H1 (cell line): ENCODE results near the gene SLCO4A1. TPM values are rescaled to one million over a fixed set of nuclear protein-coding genes. Genes with fewer than 3 reads are reported as not detected.

Experiments
- CTCF ChIA-PET: fragments of 300-600 bp; sonication (Branson Sonifier 250); formaldehyde crosslinking; loops from one replicate; lab custom pipeline; 2021; ENCODE audit not compliant: partially characterized antibody; lab: Charles Lee
- POLR2A ChIA-PET: fragments of 300-600 bp; sonication (Branson Sonifier 250); formaldehyde crosslinking; loops from one replicate; lab custom pipeline; 2021; ENCODE audit warnings: inconsistent platforms; ENCODE audit not compliant: partially characterized antibody; lab: Charles Lee
- DNase-seq, 2 experiments: peaks; one replicate each; pipeline versions ENCODE4 v3.0.0 to v3.0.0-alpha.2; 2010 to 2022; ENCODE audit warnings: low spot score in 2 of 2, low read depth in 1 of 2, mixed read lengths in 1 of 2
- FAIRE-seq: peaks from 2 replicates; lab custom pipeline; 2011; peaks lifted over from hg19 to GRCh38; lab: Jason Lieb, UNC
- H2AFZ ChIP-seq: 2 replicates; pipeline ENCODE4 v1.8.1; 2012; ENCODE audit warnings: low read length, inconsistent platforms
- H2AK5ac ChIP-seq: 2 replicates; pipeline ENCODE4 v1.6.1; 2013; ENCODE audit warnings: low read depth, low read length
- H2BK120ac ChIP-seq: replicated peaks from 2 replicates; pipeline ENCODE3; 2013; ENCODE audit warnings: low read depth, low read length, inconsistent platforms
- H2BK12ac ChIP-seq: 2 replicates; pipeline ENCODE4 v1.6.1; 2013; ENCODE audit warnings: low read depth, low read length
- H2BK15ac ChIP-seq: 2 replicates; pipeline ENCODE4 v1.6.1; 2013; ENCODE audit warnings: low read length
- H2BK20ac ChIP-seq: 2 replicates; pipeline ENCODE4 v1.6.1; 2013; ENCODE audit warnings: low read length
- H2BK5ac ChIP-seq: 2 replicates; pipeline ENCODE4 v1.6.1; 2013; ENCODE audit warnings: low read depth, low read length
- H3K14ac ChIP-seq: 2 replicates; pipeline ENCODE4 v1.6.1; 2013; ENCODE audit warnings: inconsistent platforms; ENCODE audit not compliant: insufficient read length
- H3K18ac ChIP-seq: 2 replicates; pipeline ENCODE4 v1.6.1; 2013; ENCODE audit warnings: low read length; ENCODE audit errors: extremely low read depth
- H3K23ac ChIP-seq: 2 replicates; pipeline ENCODE4 v1.6.1; 2013; ENCODE audit warnings: inconsistent platforms; ENCODE audit not compliant: insufficient read length
- H3K23me2 ChIP-seq: 2 replicates; pipeline ENCODE4 v1.6.1; 2013; ENCODE audit warnings: low read depth, low read length
- H3K27ac ChIP-seq: 2 replicates; pipeline ENCODE4 v1.6.1; 2011; ENCODE audit warnings: low read depth, low read length, inconsistent platforms
- H3K27me3 ChIP-seq, 4 experiments: replicated peaks in 1 of 4; 1 replicate in 1 of 4; 2 replicates in 3 of 4; pipeline versions ENCODE4 v1.6.1 to v1.8.1; 2011 to 2013; ENCODE audit warnings: low read length in 3 of 4, mild to moderate bottlenecking in 3 of 4, inconsistent platforms in 2 of 4, mixed read lengths in 2 of 4, moderate library complexity in 1 of 4; ENCODE audit not compliant: control insufficient read depth in 3 of 4, insufficient read depth in 3 of 4; ENCODE audit errors: extremely low read depth in 1 of 4
- H3K36me3 ChIP-seq, 4 experiments: 2 replicates each; pipeline versions ENCODE4 v1.6.1 to v1.8.1; 2011 to 2013; ENCODE audit warnings: mild to moderate bottlenecking in 4 of 4, low read length in 3 of 4, moderate library complexity in 2 of 4, control low read depth in 1 of 4, inconsistent platforms in 1 of 4; ENCODE audit not compliant: insufficient read depth in 4 of 4, control insufficient read depth in 2 of 4
- H3K4ac ChIP-seq: replicated peaks from 2 replicates; pipeline ENCODE3; 2013; ENCODE audit warnings: low read length, low read depth, mixed read lengths, inconsistent platforms; ENCODE audit not compliant: insufficient read length
- H3K4me1 ChIP-seq, 4 experiments: replicated peaks in 1 of 4; 1 replicate in 1 of 4; 2 replicates in 3 of 4; pipeline versions ENCODE4 v1.6.1 to v1.8.1; 2011 to 2013; ENCODE audit warnings: low read length in 3 of 4, inconsistent platforms in 2 of 4, mixed read lengths in 1 of 4; ENCODE audit not compliant: insufficient read depth in 4 of 4, control insufficient read depth in 3 of 4
- H3K4me2 ChIP-seq, 2 experiments: 2 replicates each; pipeline versions ENCODE4 v1.6.1 to v1.8.1; 2011 to 2013; ENCODE audit warnings: low read depth in 2 of 2, low read length in 2 of 2, control low read depth in 1 of 2, inconsistent platforms in 1 of 2, mild to moderate bottlenecking in 1 of 2; ENCODE audit not compliant: insufficient read depth in 1 of 2
- H3K4me3 ChIP-seq, 4 experiments: fragments of 200-600, 300-600 bp in 1 of 4; sonication (generic), shearing (Covaris generic), sonication (Bioruptor Twin) in 1 of 4; 2 replicates each; pipeline versions ENCODE4 v1.5.1 to v1.8.1; 2011 to 2016; ENCODE audit warnings: low read length in 4 of 4, low read depth in 3 of 4, control low read depth in 2 of 4, inconsistent platforms in 2 of 4, mild to moderate bottlenecking in 2 of 4, mixed read lengths in 1 of 4, moderate library complexity in 1 of 4; ENCODE audit not compliant: insufficient read depth in 2 of 4; ENCODE audit errors: extremely low read depth in 1 of 4
- H3K56ac ChIP-seq: replicated peaks from 2 replicates; pipeline ENCODE3; 2013; ENCODE audit warnings: low read depth, mild to moderate bottlenecking, mixed read lengths, low read length, inconsistent platforms; ENCODE audit not compliant: insufficient read length
- H3K79me1 ChIP-seq: 2 replicates; pipeline ENCODE4 v1.6.1; 2013; ENCODE audit warnings: low read depth, low read length, control low read depth
- H3K79me2 ChIP-seq, 2 experiments: 2 replicates each; pipeline versions ENCODE4 v1.6.1 to v1.8.1; 2012 to 2013; ENCODE audit warnings: low read length in 2 of 2, mild to moderate bottlenecking in 2 of 2, inconsistent platforms in 1 of 2; ENCODE audit not compliant: insufficient read depth in 2 of 2, control insufficient read depth in 1 of 2
- H3K9ac ChIP-seq, 4 experiments: replicated peaks in 1 of 4; 1 replicate in 1 of 4; 2 replicates in 3 of 4; pipeline versions ENCODE4 v1.6.1 to v1.8.1; 2011 to 2013; ENCODE audit warnings: low read depth in 3 of 4, low read length in 3 of 4, control low read depth in 2 of 4, mild to moderate bottlenecking in 2 of 4, moderate library complexity in 2 of 4, inconsistent platforms in 1 of 4; ENCODE audit errors: extremely low read depth in 1 of 4
- H3K9me3 ChIP-seq, 2 experiments: 2 replicates each; pipeline versions ENCODE4 v1.6.1 to v1.8.1; 2012 to 2013; ENCODE audit warnings: mild to moderate bottlenecking in 2 of 2, moderate library complexity in 2 of 2, control low read depth in 1 of 2, inconsistent platforms in 1 of 2, low read depth in 1 of 2, low read length in 1 of 2, mixed read lengths in 1 of 2; ENCODE audit not compliant: insufficient read depth in 2 of 2
- H4K20me1 ChIP-seq, 2 experiments: replicated peaks in 1 of 2; 2 replicates each; pipeline versions ENCODE3 to v1.8.1; 2011 to 2013; ENCODE audit warnings: inconsistent platforms in 2 of 2, low read length in 2 of 2, mild to moderate bottlenecking in 1 of 2; ENCODE audit not compliant: insufficient read depth in 2 of 2, control insufficient read depth in 1 of 2
- H4K5ac ChIP-seq: 2 replicates; pipeline ENCODE4 v1.6.1; 2013; ENCODE audit warnings: low read length, low read depth, mixed read lengths, inconsistent platforms; ENCODE audit not compliant: insufficient read length
- H4K8ac ChIP-seq: 2 replicates; pipeline ENCODE4 v1.8.0; 2013; ENCODE audit warnings: mild to moderate bottlenecking, moderate library complexity, low read length, inconsistent platforms; ENCODE audit not compliant: insufficient read depth; ENCODE audit errors: extremely low read depth
- H4K91ac ChIP-seq: replicated peaks from 2 replicates; pipeline ENCODE3; 2013; ENCODE audit warnings: low read length, mixed read lengths, inconsistent platforms; ENCODE audit not compliant: insufficient read length
- ASH2L ChIP-seq: fragments of 200-600, 300-600 bp; sonication (generic); IDR thresholded peaks from one replicate; pipeline ENCODE4 v1.7.1; 2017; ENCODE audit warnings: low read length
- KDM5A ChIP-seq: fragments of 200-600 bp; IDR thresholded peaks from 2 replicates; pipeline ENCODE4 v1.7.1; 2012; ENCODE audit warnings: mild to moderate bottlenecking, low read length, inconsistent platforms, mixed read lengths
- NANOG ChIP-seq: IDR thresholded peaks from 2 replicates; pipeline ENCODE4 v1.6.1; 2011; ENCODE audit warnings: low read length, low read depth, mild to moderate bottlenecking, inconsistent platforms; ENCODE audit not compliant: insufficient read depth, poor library complexity, severe bottlenecking
- WGBS, 2 experiments: shearing (Covaris generic) in 1 of 2; methylation state at CpG; one replicate each; pipeline versions ENCODE4 v1.1.6 to v1.1.7; 2013 to 2015; ENCODE audit warnings: low lambda C conversion rate in 2 of 2, mixed read lengths in 2 of 2, inconsistent platforms in 1 of 2, low coverage in 1 of 2, missing lambda C conversion rate in 1 of 2; ENCODE audit not compliant: insufficient replicate concordance in 2 of 2, insufficient coverage in 1 of 2, insufficient read length in 1 of 2; ENCODE audit errors: extremely low coverage in 1 of 2, missing lambda C conversion rate in 1 of 2; 5-methylcytosine and 5-hydroxymethylcytosine counted together
- polyA plus RNA-seq, 7 experiments: library from polyadenylated mRNA; depleted of rRNA in 3 of 7; stranded (reverse) in 5 of 7; unstranded in 2 of 7; fragments of >200 nt in 5 of 7; fragments of 200-250 nt in 2 of 7; gene quantifications; 1 replicate in 5 of 7; 2 replicates in 1 of 7; 4 replicates in 1 of 7; pipeline versions ENCODE4 v1.2.1 to v1.2.3, GENCODE V29; 2011 to 2013; ENCODE audit warnings: missing spikeins in 2 of 7, mixed read lengths in 2 of 7
- total RNA-seq: library from RNA; stranded (reverse); fragmentation: NEBNext Ultra II Directional; extraction: Animal tissue kit (Norgen Biotek cat#: 25700); gene quantifications from 2 replicates; pipeline ENCODE4 v1.2.1, GENCODE V29; 2021

The SLCO4A1 gene
- total and polyA plus RNA-seq, 2 of the 8 experiments (the other 6 are each of a cell fraction or from before 2014, with no cell fraction given): 10.5 to 18.5 TPM

GRCh38 chr20:62658593-62659178 is 16.4 kb downstream of the SLCO4A1 start:
- WGBS, 2 experiments: 88% methylated on average over 25 of the region's 25 CpGs; no CpG with 5 or more reads in 1 of the 2 experiments
- TF ChIP-seq NANOG (no peak), KDM5A (no peak), ASH2L (no peak)
- H3K18ac ChIP-seq: no peak overlapping the region
- H3K36me3 ChIP-seq: no peaks in the 10 kb centered on the region
- no peak overlapping the region for H3K4me2 ChIP-seq
- H3K4ac ChIP-seq: no peak overlapping the region
- no peak overlapping the region for H2BK20ac ChIP-seq
- H2BK12ac ChIP-seq: no peak overlapping the region
- no peak overlapping the region for H3K4me3 ChIP-seq
- no peak overlapping the region for H4K8ac ChIP-seq
- H3K9ac ChIP-seq: no peak overlapping the region
- no peak overlapping the region for H4K5ac ChIP-seq
- no peaks in the 10 kb centered on the region for H3K79me2 ChIP-seq
- no peaks in the 10 kb centered on the region for H3K23me2 ChIP-seq
- H3K27ac ChIP-seq: no peak overlapping the region
- H3K9me3 ChIP-seq: no peaks in the 10 kb centered on the region
- H2AK5ac ChIP-seq: no peak overlapping the region
- ChIA-PET CTCF (interaction anchor here (0.9 to 1.5 kb wide), 2 partner anchors 42 to 133 kb away, joined by 3 to 6 read pairs; no protein-coding TSS in a partner anchor), POLR2A (no interaction called here)
- H3K27me3 ChIP-seq: no peaks in the 10 kb centered on the region
- H2BK15ac ChIP-seq: no peak overlapping the region
- FAIRE-seq: no peak
- H4K20me1 ChIP-seq: peaks cover 6 to 23% of the 10 kb centered on the region in 2 experiments
- no peak overlapping the region for H3K56ac ChIP-seq
- H2BK120ac ChIP-seq: no peak overlapping the region
- no peak overlapping the region for H3K14ac ChIP-seq
- no peak overlapping the region for H4K91ac ChIP-seq
- no peak overlapping the region; the same call in 1 of the 2 replicates for H2BK5ac ChIP-seq
- no peak overlapping the region for H2AFZ ChIP-seq
- peaks cover 7% of the 10 kb centered on the region; the same call in 1 of the 2 replicates for H3K79me1 ChIP-seq
- DNase-seq: no peak
- H3K4me1 ChIP-seq: no peaks in the 10 kb centered on the region; a peak in 1 of 7 replicates
- no peak overlapping the region for H3K23ac ChIP-seq
